SK-N-SH (cell line): ENCODE measurements around the gene MVB12A. TPM values are rescaled to one million over a fixed set of nuclear protein-coding genes. Genes with fewer than 3 reads are reported as not detected.
A peak's percentile ranks its signal among the peaks of the same experiment; 100 is the strongest.

Experiments used
- CTCF ChIA-PET: fragments of 300-600, 350-600 bp; formaldehyde crosslinking; extraction: SDS; loops from one replicate; lab custom pipeline; 2021; lab: Yijun Ruan, JAX
- POLR2A ChIA-PET: fragments of 350-600 bp; sonication (Branson Sonifier 250); formaldehyde crosslinking; extraction: SDS; loops from one replicate; lab custom pipeline; 2020; ENCODE audit warnings: antibody characterized with exemption, inconsistent platforms; lab: Yijun Ruan, JAX
- DNase-seq: peaks from one replicate; pipeline ENCODE4 v3.0.0; 2012
- H2AFZ ChIP-seq: fragments of 200-600 bp; sonication (generic); 2 replicates; pipeline ENCODE4 v1.8.1; 2016; ENCODE audit warnings: antibody characterized with exemption, mild to moderate bottlenecking, low read depth
- H3F3A ChIP-seq: fragments of 200-600 bp; sonication (generic); replicated peaks from 2 replicates; pipeline ENCODE3; 2016; ENCODE audit warnings: antibody characterized with exemption, mild to moderate bottlenecking; ENCODE audit not compliant: insufficient read depth
- H3K27ac ChIP-seq, 2 experiments: fragments of 200-500 bp in 1 of 2; fragments of 200-600 bp in 1 of 2; sonication (Bioruptor generic) in 1 of 2; sonication (generic), shearing (Covaris generic) in 1 of 2; 2 replicates each; pipeline versions ENCODE4 v1.5.1 to v1.6.1; 2014 to 2016; ENCODE audit warnings: low read depth in 2 of 2, inconsistent platforms in 1 of 2, low read length in 1 of 2, mild to moderate bottlenecking in 1 of 2, mixed read lengths in 1 of 2
- H3K27me3 ChIP-seq: fragments of 200-600 bp; sonication (generic), shearing (Covaris generic); 2 replicates; pipeline ENCODE4 v1.6.1; 2016; ENCODE audit warnings: mixed run types; ENCODE audit not compliant: insufficient read depth
- H3K36me3 ChIP-seq, 2 experiments: fragments of 200-500 bp in 1 of 2; fragments of 200-600 bp in 1 of 2; sonication (Bioruptor generic) in 1 of 2; sonication (generic) in 1 of 2; replicated peaks in 1 of 2; 2 replicates each; pipeline versions ENCODE3 to v1.5.1; 2014 to 2016; ENCODE audit warnings: low read length in 1 of 2, mild to moderate bottlenecking in 1 of 2; ENCODE audit not compliant: insufficient read depth in 2 of 2, control insufficient read depth in 1 of 2
- H3K4me1 ChIP-seq, 2 experiments: fragments of 200-500 bp in 1 of 2; fragments of 200-600 bp in 1 of 2; sonication (Bioruptor generic) in 1 of 2; sonication (generic), shearing (Covaris generic) in 1 of 2; 2 replicates each; pipeline versions ENCODE4 v1.5.1 to v1.6.1; 2014 to 2016; ENCODE audit warnings: low read depth in 1 of 2, low read length in 1 of 2, mixed run types in 1 of 2; ENCODE audit not compliant: insufficient read depth in 2 of 2, control insufficient read depth in 1 of 2
- H3K4me2 ChIP-seq: fragments of 200-600 bp; sonication (generic), shearing (Covaris generic); 2 replicates; pipeline ENCODE4 v1.6.1; 2017; ENCODE audit warnings: mixed run types
- H3K4me3 ChIP-seq, 2 experiments: fragments of 200-500 bp in 1 of 2; fragments of 200-600 bp in 1 of 2; sonication (Bioruptor generic) in 1 of 2; sonication (generic), shearing (Covaris generic) in 1 of 2; 2 replicates each; pipeline versions ENCODE4 v1.5.1 to v1.8.1; 2014 to 2016; ENCODE audit warnings: low read depth in 2 of 2, inconsistent platforms in 1 of 2, low read length in 1 of 2, mild to moderate bottlenecking in 1 of 2, mixed read lengths in 1 of 2, moderate library complexity in 1 of 2
- H3K79me2 ChIP-seq: fragments of 200-600 bp; sonication (generic); 2 replicates; pipeline ENCODE4 v1.8.1; 2017; ENCODE audit warnings: mild to moderate bottlenecking; ENCODE audit not compliant: insufficient read depth
- H3K9ac ChIP-seq: fragments of 200-600 bp; sonication (generic); 2 replicates; pipeline ENCODE4 v1.6.1; 2017; ENCODE audit warnings: mixed run types
- H3K9me2 ChIP-seq: fragments of 200-600 bp; sonication (generic); 2 replicates; pipeline ENCODE4 v1.6.1; 2017; ENCODE audit warnings: mixed run types
- H3K9me3 ChIP-seq: fragments of 200-600 bp; sonication (generic); 2 replicates; pipeline ENCODE4 v1.6.1; 2017; ENCODE audit warnings: mixed run types, mild to moderate bottlenecking, moderate library complexity
- H4K20me1 ChIP-seq: fragments of 200-600 bp; sonication (generic); 2 replicates; pipeline ENCODE4 v1.6.1; 2017; ENCODE audit warnings: mild to moderate bottlenecking, mixed run types; ENCODE audit not compliant: insufficient read depth
- CHD2 ChIP-seq: fragments of 150-350 bp; IDR thresholded peaks from 2 replicates; pipeline ENCODE4 v1.6.1; 2018; ENCODE audit warnings: low read length; ENCODE audit not compliant: partially characterized antibody
- CTCF ChIP-seq: fragments of 200-600 bp; sonication (generic); IDR thresholded peaks from 2 replicates; pipeline ENCODE4 v1.6.1; 2017; ENCODE audit warnings: antibody characterized with exemption, mild to moderate bottlenecking, moderate library complexity
- EZH2phosphoT487 ChIP-seq: fragments of 200-600 bp; sonication (generic); IDR thresholded peaks from 2 replicates; pipeline ENCODE4 v1.6.1; 2017; ENCODE audit warnings: low read depth, mixed run types, mild to moderate bottlenecking, antibody characterized with exemption, moderate library complexity, borderline replicate concordance
- FOSL2 ChIP-seq: IDR thresholded peaks from 2 replicates; pipeline ENCODE4 v1.4.0; 2012; ENCODE audit warnings: low read depth, mild to moderate bottlenecking, moderate library complexity, borderline replicate concordance
- FOXM1 ChIP-seq: IDR thresholded peaks from 2 replicates; pipeline ENCODE4 v1.4.0; 2012; ENCODE audit warnings: low read depth, mild to moderate bottlenecking
- GABPA ChIP-seq: IDR thresholded peaks from 2 replicates; pipeline ENCODE4 v1.4.0; 2012; ENCODE audit warnings: low read depth, mild to moderate bottlenecking
- IRF3 ChIP-seq: fragments of 150-350 bp; IDR thresholded peaks from 2 replicates; pipeline ENCODE4 v1.6.1; 2016; ENCODE audit warnings: mild to moderate bottlenecking, low read depth, low read length
- MEF2A ChIP-seq: IDR thresholded peaks from 2 replicates; pipeline ENCODE4 v1.4.0; 2012; ENCODE audit warnings: low read depth, borderline replicate concordance
- MXI1 ChIP-seq: IDR thresholded peaks from 2 replicates; pipeline ENCODE4 v1.6.1; 2012; ENCODE audit warnings: mild to moderate bottlenecking, low read depth, low read length, improper control_type of control experiment
- PBX3 ChIP-seq: IDR thresholded peaks from 2 replicates; pipeline ENCODE4; 2012
- RAD21 ChIP-seq: IDR thresholded peaks from 2 replicates; pipeline ENCODE4 v1.6.1; 2012; ENCODE audit warnings: mild to moderate bottlenecking, low read length
- RCOR1 ChIP-seq: fragments of 150-350 bp; IDR thresholded peaks from 2 replicates; pipeline ENCODE4 v1.6.1; 2017; ENCODE audit warnings: antibody characterized with exemption, low read length
- RFX5 ChIP-seq: IDR thresholded peaks from 2 replicates; pipeline ENCODE4 v1.6.1; 2012; ENCODE audit warnings: mild to moderate bottlenecking, improper control_type of control experiment, low read length
- RXRA ChIP-seq: IDR thresholded peaks from 2 replicates; pipeline ENCODE4 v1.4.0; 2012; ENCODE audit warnings: low read depth, mild to moderate bottlenecking, borderline replicate concordance
- SMC3 ChIP-seq: IDR thresholded peaks from 2 replicates; pipeline ENCODE4 v1.6.1; 2012; ENCODE audit warnings: low read depth, low read length, improper control_type of control experiment
- TAF1 ChIP-seq: IDR thresholded peaks from 2 replicates; pipeline ENCODE4 v1.6.1; 2012; ENCODE audit warnings: low read depth, mild to moderate bottlenecking, low read length, moderate library complexity, borderline replicate concordance
- TEAD4 ChIP-seq: IDR thresholded peaks from 2 replicates; pipeline ENCODE4 v1.4.0; 2012; ENCODE audit warnings: mild to moderate bottlenecking, borderline replicate concordance; ENCODE audit not compliant: insufficient read depth
- USF1 ChIP-seq: IDR thresholded peaks from 2 replicates; pipeline ENCODE4 v1.4.0; 2012; ENCODE audit warnings: low read depth, borderline replicate concordance
- WGBS: methylation state at CpG from one replicate; pipeline ENCODE4 v1.1.6; 2017; ENCODE audit warnings: low lambda C conversion rate; 5-methylcytosine and 5-hydroxymethylcytosine counted together
- polyA plus RNA-seq, 3 experiments: library from polyadenylated mRNA; depleted of rRNA; stranded (reverse); fragments of >200 nt; gene quantifications; 2 replicates each; pipeline ENCODE4 v1.2.3, GENCODE V29; 2012

The MVB12A gene
- polyA plus RNA-seq, 1 of the 3 experiments (the other 2 are of a cell fraction), result 63.9 TPM

GRCh38 chr19:17394891-17395415 lies 24.9 kb upstream of the MVB12A start:
- H3K9ac ChIP-seq, result no peak overlapping the region
- DNase-seq, result peak; percentile 81
- H4K20me1 ChIP-seq, result no peaks in the 10 kb centered on the region
- no peaks in the 10 kb centered on the region for H3K9me2 ChIP-seq
- no peaks in the 10 kb centered on the region for H3K36me3 ChIP-seq
- POLR2A ChIA-PET, result no interaction called here
- peaks cover 3% of the 10 kb centered on the region for H3F3A ChIP-seq
- H3K4me3 ChIP-seq, result no peak overlapping the region
- no peaks in the 10 kb centered on the region for H3K27me3 ChIP-seq
- TF ChIP-seq RCOR1 (no peak), GABPA (peak; percentile 32; the same call in 1 of the 2 replicates), FOXM1 (no peak), MXI1 (no peak), FOSL2 (no peak), RAD21 (peak; percentile 77), SMC3 (peak; percentile 66), CTCF (peak; percentile 67), RFX5 (no peak), TEAD4 (no peak), RXRA (no peak)
- no peaks in the 10 kb centered on the region for H3K9me3 ChIP-seq
- peaks cover 0 to 7% of the 10 kb centered on the region in 2 experiments; a peak in 1 of 4 replicates for H3K4me1 ChIP-seq
- no peak overlapping the region for H3K4me2 ChIP-seq
- CTCF ChIA-PET, result interaction anchor here (0.6 to 2.0 kb wide), 15 partner anchors 9 to 181 kb away, joined by 3 to 8 read pairs (median 3); partner anchors contain the start of gene TMEM221
- no peak overlapping the region for H3K27ac ChIP-seq
- H3K79me2 ChIP-seq, result no peaks in the 10 kb centered on the region
- H2AFZ ChIP-seq, result no peak overlapping the region
- 50% methylated on average over 10 of the region's 19 CpGs for WGBS

DNA sequence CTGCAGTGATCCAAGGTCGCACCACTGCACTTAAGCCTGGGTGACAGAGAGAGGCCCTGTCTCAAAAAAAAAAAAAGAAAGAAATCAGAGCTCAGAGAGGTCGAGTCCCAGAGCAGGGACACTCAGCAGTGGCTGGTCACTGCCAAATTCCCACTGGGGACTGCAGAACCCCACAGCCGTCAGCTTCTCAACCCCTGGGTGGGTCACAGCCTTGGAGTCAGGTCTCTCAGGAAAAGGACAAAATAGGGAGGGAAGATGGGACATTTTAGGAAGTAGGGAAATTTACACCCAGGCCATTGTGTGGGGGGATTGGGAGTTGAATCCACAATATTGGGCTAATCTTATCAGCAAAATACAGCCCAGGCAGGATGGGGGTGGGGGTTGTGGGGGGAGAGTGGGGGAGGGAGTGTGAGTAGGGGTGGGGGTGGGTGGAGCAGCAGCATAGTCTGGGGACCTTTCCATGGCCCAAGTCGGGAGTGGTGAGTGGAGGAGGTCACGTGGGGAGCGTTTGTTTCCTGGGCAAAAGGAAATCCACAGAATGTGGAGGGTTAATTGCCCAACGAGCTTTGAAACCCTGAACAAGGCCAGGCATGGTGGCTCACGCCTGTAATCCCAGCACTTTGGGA lies 20.8 kb upstream of the MVB12A start:
- POLR2A ChIA-PET, result no interaction called here
- WGBS, result 72% methylated on average over 8 of the region's 8 CpGs
- CTCF ChIA-PET, result interaction anchor here (1.2 to 3.6 kb wide), 4 partner anchors 9 to 67 kb away, joined by 4 to 11 read pairs (median 7); partner anchors contain the start of gene TMEM221
- no peak for TF ChIP-seq PBX3
- no peak for TF ChIP-seq FOSL2
- no peak for TF ChIP-seq GABPA
- no peak for TF ChIP-seq RAD21
- no peak for TF ChIP-seq MEF2A
- no peak for TF ChIP-seq RXRA
- TF ChIP-seq SMC3, result no peak
- TF ChIP-seq CTCF, result no peak
- TF ChIP-seq IRF3, result no peak
- no peak for TF ChIP-seq EZH2phosphoT487
- no peak for TF ChIP-seq USF1
- TF ChIP-seq TEAD4, result no peak
- no peak for TF ChIP-seq CHD2
- TF ChIP-seq TAF1, result no peak

More for the DNA sequence above, 20.8 kb upstream of the MVB12A start:
- Histone ChIP-seq H3K4me2 (no peak overlapping the region), H3K9ac (no peak overlapping the region), H3K4me1 (peaks cover 0 to 5% of the 10 kb centered on the region in 2 experiments; a peak in 1 of 4 replicates), H3K9me2 (no peaks in the 10 kb centered on the region), H3K4me3 (no peak overlapping the region), H3K27ac (no peak overlapping the region), H3K9me3 (no peaks in the 10 kb centered on the region), H3K36me3 (no peaks in the 10 kb centered on the region), H4K20me1 (no peaks in the 10 kb centered on the region), H2AFZ (no peak overlapping the region), H3K79me2 (no peaks in the 10 kb centered on the region), H3F3A (peaks cover 3% of the 10 kb centered on the region), H3K27me3 (no peaks in the 10 kb centered on the region)
- peak; percentile 22 for DNase-seq
